Activated CD4-positive, alpha-beta T cell treated with anti-CD3 and anti-CD28 coated beads for 4 hours (primary cell): ENCODE measurements around the gene DNAJC7.
"Not testable (repeated sequence)": the region's sequence is repeated elsewhere in the genome, so short reads cannot be mapped to it uniquely, and the experiment has no call there.

ENCODE experiments used
- DNase-seq, 2 donors: peaks; one replicate each; pipeline ENCODE4 v3.0.0-alpha.2; 2020

DNAJC7 gene

DNA sequence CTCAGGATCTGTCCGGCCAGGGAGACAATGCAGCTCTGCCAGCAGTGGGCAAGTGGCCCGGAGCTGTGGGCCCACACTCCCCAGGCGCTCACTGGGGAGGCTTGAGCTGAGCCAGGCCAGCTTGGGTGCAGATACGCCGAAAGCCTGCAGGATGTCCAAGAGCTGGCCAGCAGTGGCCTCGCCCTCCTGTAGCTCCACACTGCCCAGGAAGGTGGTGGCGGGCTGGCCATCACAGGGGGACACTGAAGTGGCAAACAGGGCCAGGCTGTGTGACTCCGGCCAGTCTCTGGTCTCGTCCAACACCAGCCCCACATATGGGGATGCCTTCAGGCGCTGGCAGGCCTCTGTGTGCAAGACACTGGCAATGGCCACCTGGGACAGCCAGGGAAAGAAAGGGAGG, 23.6 kb upstream of the DNAJC7 start:
- no peak for DNase-seq

DNA sequence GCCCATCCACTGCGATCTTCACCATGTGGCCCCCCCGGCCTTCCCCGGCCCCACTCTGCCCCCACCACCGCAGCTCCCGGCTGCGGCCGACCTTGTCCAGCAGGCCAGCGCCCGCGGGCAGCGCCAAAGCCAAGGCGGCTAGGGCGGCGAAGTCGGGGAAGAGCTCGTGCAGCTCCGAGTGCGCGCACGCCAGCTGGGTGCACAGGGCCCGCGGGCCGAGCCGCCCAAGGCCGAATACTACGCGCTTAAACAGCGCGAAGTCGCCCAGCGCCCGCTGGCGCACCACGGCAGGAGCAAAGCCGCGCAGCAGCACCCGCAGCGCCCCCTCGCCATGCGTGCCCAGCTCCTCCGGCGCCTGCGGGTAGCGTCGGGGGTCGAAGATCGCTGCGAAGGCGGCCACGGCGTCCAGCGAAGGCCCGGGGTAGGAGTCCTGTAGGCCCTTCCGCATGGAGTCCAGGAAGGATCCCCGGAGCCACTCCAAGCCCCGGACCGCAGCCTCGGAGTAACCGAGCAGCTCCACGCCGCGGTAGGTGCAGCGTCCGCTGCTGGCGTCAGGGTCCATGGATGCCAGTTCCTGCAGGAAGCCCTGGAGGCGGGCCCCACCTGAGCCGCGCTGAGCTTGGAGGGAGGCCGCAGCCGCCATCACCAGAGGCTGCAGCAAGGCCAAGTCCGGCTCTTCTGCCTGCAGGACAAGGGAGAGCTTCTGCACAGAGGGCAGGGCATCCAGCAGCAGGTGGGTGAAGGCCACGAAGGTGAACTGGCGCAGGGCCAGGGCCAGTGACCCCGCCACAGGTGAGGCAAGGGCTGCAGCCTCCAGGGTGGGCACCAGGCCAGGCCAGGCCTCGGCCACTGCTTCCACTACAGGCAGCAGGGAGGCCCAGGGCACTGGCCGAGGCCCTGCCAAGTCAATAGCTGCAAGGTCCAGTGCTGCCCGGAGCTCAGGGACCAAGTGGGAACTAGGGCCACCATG, 22.8 kb upstream of the DNAJC7 start:
- no peak for DNase-seq

DNA sequence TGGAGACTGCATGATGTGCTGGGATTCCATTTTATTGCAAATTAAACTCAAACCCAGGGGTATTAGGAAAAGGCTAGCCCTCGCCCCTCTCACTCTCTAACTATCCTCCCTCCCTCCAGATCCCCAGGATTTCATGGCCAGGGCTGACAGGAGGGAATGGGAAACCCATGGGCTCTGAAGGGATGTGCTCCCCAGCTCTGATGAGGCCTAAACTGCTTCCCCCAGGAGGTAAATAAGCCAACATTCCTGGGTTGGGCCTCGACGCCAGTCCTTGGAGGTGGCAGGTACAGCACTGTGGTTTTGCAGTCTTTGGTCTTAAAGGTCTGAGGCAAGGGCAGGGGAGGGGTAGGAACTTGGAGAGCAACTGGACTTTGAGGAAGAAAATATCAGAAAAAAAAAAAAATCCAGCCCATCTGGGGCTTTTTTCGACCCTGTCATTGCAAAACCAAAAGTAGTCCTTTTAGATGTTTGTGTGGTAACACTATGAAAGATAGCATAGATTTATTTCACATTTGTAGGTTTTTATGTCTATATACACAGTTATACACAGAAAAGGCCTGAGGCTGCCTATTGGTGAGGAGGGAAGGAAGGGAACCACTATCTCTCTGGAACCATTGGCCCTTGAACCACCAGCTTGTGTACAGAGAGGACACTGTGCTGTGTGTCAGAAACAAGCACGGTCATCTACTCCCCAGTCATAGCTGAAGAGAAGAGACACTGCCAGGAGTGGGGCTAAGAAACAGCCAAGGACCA, 21.2 kb upstream of the DNAJC7 start:
- no peak for DNase-seq

DNA sequence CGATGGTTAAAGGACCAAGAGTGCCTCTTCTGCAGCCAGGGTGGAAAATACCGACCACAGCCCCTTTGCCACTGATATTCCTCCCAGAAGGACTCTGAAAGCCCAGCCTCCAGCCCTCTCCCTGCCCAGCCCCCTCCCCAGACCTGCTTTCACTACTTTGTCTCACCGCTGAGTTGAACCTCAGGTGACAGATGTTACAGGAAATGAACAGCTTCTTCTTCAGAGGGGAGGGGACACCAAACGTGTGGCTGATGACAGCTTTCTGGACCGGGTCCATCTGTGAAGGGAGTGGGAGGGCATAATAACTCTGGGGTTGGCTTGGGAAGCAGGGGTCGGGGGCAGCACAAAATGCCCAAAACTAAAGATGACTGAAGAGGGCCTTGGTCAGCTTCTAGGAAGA, 16.8 kb upstream of the DNAJC7 start:
- no peak for DNase-seq

DNA sequence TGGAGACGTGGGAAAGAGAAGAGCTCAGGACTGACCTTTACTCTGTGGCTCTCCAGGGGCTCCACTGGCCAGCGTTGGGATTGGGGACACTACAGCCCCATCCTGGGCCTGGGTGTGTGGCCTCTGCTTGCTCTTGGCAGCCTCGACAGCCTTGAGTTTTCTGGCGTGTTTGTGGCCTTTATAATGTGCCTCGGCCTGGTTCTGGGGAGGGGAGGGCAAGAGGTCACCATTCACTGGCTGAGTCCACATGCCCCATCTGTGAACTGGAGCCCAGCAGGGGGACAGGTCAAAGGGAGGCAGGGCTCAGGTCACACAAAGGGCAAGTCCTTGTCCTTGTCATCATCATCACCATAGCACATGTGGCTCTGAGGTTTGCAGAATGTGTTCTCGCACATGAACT, 14.3 kb upstream of the DNAJC7 start:
- no peak for DNase-seq

DNA sequence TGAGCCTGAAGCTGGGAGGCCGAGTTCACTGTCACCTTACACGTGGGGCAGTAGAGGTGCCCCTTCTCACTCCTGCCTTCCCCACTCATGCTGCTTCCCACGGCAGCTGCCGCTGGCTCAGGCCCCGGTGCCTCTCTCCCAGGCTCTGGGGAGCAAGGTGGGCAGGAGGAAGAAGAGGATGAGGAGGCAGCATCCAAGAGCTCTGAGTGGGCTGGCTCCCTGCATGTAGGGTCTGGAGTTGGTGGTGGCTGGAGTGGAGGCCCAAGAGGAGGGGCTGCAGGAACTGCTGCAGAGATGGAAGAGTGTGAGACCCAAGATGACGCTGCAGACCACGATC, 11.5 kb upstream of the DNAJC7 start:
- no peak for DNase-seq

DNA sequence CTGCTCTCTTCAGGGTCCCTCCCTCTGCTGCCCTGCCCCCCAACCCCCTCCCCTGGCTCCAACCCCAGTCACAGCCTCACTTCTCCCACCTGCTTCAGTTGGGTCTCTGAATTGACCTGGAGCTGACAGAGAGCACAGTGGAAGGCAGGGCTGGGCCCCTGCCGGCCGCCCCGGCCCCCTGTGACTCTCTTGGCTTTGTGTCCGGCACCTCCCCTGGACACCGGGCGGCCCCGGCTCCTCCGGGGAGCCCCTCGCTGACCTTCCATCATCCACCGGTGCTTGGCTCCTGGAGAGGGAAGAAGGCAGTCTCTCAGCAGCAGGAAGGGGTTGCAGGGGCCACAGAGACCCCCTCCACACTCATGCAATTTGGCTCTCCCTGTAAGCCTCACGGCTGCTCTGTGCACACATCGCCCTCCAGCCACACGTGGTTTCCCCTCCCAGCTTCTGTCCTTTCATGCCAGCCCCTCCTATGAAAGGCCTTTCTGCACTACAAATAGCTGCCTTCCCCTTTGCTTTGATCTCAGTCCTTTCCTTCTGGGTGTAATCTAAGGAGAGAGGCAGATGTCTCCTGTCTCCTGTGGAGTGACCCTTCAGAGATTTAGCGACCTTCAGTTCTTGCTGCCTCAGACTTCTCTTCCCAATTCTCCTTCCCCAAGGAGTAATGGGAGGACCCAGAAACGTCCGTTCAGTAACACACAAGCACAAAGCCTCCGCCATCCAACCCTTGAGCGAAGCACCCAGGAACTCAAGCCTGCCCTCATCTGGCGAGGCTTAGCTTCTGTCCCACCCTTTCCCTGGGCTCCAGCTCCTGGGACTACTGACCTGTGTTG, 10.9 kb upstream of the DNAJC7 start:
- no peak for DNase-seq

DNA sequence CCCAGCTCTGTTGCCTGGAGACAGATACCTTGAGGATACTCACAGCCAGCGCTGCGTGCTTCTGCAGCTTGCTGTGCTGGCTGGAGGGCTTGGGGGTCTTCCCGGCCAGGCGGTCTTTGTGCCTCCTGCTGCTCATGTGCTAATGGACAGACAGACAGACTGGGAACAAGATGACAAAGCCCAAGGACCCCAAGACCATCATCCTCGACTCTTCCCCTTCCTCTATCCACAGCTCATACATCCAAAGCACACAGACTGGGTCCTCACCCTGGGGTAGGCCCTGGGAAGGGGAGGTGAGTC, 10.3 kb upstream of the DNAJC7 start:
- no peak for DNase-seq

DNA sequence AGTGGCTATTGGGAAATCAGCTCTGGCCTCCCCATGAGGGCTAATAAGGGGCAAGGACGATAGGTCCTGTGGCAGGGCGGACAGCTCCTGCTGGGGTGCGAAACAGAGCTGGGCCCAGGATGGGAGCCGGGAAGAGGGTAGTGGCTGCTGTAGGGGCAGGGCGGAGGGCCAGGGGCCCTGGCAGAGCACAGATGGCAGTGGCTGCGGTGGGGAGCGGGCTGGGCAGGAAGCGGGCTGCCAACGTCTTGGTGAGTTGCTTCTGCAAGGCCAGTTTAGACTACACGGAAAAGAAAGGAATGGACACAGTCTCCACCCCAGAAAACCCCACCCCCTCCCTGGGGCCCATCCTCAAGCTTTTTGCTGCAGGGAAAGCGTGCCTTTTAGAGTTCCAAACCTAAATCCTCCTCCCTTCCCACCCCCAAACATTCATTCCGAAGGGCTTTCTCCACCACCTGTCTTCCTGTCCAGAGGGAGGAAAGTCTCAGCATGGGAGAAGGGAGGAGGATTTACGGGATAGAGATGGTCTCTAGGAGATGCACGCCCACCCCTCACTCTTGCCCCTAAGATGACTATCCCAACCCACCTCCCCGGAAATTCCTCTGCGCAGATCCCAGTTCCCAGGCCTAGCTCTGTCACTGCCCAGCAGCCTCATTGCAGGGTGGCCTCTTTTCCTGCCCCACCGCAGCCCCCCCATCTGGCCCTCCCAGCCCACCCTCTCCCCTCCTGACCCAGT, 9.8 kb upstream of the DNAJC7 start:
- no peak for DNase-seq

DNA sequence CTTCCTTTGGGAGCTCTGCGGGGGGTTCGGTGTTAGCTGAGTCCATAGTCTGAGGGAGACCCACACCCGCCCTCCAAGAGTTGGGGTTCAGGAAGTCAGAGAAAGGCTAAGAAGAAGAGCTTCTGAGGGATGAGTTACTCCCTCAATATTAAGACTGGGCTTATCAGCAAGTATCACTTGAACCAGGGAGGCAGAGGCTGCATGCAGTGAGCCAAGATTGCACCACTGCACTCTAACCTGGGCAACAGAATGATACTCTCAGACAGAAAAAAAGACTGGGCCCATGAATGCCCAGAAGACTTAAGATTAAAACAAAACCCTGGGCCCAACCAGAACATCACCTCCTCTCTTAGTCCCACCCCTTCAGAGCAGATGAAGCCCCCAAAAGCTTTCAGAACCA, 8.7 kb upstream of the DNAJC7 start:
- no peak for DNase-seq

DNA sequence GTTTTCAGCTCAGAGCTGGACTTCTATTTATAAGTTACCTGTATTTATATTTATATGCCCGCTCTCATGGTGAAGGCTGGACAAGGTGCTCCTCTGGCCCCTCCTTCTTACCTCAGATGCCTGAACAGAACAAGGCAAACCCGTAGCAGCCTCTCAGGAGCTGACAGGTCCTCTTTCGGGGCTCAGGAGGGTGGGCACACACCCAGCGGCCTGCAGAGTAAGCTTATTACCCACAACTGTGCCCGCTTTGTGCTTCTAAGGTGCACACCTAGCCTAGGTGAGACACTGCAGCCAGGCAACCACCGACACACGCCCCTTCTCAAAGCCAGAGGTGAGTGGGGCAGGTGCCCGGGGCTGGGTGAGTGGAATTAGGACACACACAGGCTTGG, 7.9 kb upstream of the DNAJC7 start:
- DNase-seq: no peak

DNA sequence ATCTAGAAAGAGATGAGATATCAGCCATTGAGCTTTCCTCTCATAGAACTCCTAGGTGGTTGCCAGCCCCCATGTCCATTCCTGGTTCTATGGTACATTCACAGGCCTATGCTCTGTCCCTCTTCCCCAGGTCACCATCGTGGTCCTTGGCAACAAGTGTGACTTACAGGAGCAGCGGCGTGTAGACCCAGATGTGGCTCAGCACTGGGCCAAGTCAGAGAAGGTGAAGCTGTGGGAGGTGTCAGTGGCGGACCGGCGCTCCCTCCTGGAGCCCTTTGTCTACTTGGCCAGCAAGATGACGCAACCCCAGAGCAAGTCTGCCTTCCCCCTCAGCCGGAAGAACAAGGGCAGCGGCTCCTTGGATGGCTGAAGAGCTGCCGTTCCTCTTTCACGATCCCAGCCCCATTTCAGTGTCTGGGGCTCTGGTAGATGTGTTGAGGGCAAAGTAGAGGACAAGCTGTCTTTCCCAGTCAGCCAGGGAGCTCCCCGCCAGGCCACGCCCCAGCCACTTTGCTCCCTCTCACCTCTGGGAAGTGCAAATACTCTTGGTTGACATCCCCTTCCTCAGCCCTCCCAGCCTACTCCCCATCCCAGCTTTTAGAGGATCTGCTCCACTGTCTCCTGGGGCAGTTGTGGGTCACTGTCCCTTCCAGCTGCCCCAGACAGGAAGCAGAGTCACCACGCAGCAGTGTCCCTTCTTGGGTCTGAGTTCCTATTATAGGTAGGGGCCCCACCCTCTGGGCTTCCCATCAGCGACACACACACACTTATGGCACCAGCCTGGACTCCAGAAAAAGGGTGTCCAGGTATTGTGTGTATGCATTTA, 6.5 kb upstream of the DNAJC7 start:
- DNase-seq: no peak

DNA sequence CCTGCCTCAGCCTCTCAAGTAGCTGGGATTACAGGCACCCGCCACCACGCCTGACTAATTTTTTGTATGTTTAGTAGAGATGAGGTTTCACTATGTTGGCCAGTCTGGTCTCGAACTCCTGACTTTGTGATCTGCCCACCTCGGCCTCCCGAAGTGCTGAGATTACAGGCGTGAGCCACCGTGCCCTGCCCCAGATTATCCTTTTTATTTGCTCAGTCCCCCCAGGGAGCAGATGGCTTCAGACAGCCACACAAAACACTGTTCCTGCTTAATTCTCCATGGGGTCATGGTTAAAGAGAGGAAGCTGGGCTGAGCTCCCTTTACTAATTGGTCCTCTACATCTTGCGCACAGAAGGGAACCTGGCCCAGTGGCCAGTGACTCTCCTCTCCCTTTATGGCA, 3.6 kb upstream of the DNAJC7 start:
- not testable (repeated sequence) for DNase-seq

DNA sequence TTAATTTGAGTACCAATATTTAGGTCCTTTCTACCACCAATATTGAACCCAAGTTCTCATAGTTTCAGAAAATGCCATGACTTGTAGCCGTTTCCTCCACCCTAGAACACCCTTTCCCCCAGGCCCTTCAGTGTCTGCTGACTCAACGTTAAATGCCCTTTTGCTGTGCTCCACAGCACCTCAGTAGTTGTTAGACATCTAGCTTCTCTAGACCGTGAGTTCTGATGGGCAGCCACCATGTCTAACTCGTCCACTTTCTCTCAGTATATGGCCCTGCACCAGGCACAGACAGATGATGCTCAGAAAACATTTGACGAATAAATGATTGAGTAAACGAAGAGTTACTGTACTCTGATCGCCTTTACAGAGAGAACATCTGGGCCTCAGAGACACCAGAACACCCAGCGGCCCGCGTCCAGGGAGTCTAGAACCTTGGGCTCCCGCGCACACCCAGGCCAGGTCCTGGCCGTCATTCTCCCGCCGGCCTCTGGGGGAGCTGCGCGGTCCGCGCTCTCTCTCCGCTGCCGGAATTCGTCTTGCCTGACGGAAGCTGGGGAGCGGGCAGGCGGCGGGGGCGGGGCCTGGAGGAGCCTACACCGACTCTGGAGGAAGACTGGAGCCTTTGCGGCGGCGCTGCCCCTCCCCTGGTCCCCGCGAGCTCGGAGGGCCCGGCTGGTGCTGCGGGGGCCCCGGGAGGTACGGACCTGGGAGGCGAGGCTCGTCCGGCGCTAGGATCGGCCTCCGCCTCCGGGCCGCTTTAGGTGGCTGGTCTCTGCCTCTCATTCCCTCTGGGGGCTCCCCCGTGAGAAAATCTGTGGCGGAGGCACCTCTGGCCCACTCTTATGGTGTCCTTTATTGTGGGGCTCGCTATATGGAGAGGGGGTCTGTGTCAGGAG, 2.5 kb upstream of the DNAJC7 start, which contains the start of gene NKIRAS2:
Gene NKIRAS2, plus strand, starts transcription at position 582 of the 896 bp plus-strand sequence. CDS start 1,488 bp downstream, outside the sequence.
- DNase-seq: peak; percentile 91 to 92

DNA sequence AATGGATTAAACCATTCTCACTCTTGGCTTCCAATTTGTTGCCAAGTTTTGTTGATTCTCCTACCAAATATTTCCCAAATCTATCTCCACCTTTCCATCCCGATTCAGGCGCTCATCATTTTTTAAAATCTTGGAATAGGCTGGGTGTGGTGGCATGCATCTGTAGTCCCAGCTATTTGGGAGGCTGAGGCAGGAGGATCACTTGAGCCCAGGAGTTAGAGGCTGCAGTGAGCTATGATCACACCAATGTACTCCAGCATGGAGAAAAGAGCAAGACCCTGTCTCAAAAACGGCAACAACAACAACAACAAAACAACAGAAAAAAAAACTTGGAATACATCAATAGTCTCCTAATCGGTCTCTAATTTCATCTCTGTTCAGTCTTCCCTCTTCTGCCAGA, 1.7 kb upstream of the DNAJC7 start:
- no peak for DNase-seq

DNA sequence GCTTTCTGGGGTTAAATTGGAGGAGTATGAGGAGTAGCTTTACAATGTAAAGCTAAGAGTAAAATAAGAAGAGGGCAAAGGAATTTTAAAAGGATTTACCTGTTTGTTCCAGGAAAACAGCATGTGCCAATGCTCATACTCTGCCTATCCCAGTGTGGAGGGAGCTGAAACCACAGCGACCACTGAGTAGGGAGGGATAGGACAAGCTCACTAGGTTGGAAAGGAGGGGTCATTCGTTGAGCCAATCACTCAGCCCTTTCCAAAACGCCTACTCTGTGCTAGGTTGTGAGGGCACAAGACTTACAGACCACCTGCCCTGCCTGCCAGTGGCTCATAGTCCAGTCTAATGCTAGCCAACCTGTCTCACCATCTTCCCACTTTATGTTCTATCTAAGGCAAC, 1.1 kb upstream of the DNAJC7 start:
- DNase-seq: no peak

DNA sequence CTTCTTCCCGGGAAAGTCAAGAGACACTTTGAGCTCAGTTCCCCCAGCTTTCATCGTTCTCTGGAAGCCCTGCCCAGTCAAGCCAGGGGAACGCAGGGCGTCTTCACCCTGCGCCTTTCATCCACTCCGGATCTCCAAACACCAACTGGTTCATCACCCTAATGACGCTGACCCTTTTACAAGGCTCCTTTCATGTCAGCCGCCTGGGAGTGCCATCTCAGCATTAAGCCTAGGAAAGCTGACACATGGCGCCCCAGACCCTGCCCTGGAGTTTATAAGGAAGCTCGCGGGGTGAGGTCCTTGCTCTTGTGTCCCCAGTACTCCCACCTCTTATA, 594 bp upstream of the DNAJC7 start:
- no peak for DNase-seq

DNA sequence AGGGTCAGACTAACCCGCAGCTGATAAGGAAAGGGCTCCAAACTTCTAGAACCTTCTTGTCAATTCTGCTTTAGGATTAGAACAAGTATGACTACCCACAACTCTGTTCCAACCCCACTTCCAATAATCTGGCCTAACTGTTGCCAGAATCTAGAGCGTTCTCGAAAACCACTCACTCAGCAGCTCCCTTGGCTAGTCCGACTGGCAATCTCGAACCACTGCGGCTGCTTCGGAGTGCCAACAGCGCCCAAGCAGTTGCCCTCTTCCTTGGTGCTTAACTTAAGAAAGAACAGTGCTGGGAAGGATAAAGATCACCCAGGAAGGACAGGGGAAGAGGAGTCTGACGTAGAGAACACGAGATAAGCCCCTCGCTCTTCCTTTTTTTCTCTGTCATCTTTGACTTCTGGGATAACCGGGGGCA, 818 bp downstream of the DNAJC7 start:
- DNase-seq: peak in 1 of 2 donors; percentile 8

DNA sequence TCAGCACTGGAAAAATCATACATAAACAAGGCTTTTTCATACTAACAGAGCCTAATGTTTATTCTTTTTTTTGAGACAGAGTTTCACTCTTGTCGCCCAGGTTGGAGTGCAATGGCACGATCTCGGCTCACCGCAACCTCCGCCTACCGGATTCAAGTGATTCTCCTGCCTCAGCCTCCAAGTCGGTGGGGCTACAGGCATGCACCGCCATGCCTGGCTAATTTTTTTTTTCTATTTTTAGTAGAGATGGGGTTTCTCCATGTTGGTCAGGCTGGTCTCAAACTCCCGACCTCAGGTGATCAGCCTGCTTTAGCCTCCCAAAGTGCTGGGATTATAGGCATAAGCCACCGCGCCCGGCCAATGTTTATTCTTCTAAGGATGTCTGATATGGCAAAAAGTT, 3.5 kb downstream of the DNAJC7 start:
- DNase-seq: not testable (repeated sequence)

DNA sequence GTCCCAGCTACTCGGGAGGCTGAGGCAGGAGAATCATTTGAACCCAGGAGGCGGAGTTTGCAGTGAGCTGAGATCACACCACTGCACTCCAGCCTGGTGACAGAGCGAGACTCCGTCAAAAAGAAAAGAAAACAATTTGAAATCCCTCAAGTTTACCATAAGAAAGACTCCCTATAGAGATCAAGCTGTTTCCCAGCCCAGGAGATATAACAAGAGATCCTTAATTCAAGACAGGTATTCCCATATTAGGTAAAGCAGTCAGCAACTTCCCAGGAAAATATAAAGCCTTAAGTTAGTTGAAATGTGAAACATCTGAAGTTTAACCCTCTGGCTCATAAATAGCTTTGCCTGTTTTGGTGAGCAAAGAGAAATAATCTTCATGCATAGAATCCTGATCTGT, 4.9 kb downstream of the DNAJC7 start:
- not testable (repeated sequence) for DNase-seq
